Stimulated activated CD4-positive, alpha-beta T cell treated with anti-CD3 and anti-CD28 coated beads, Interleukin-2, amount 100 ng/mL, for 24 hours (primary cell): ENCODE results near the gene TRAF6.

ENCODE experiments used
- DNase-seq, 2 donors: peaks; one replicate each; pipeline ENCODE4 v3.0.0-alpha.2; 2020

Gene TRAF6

DNA sequence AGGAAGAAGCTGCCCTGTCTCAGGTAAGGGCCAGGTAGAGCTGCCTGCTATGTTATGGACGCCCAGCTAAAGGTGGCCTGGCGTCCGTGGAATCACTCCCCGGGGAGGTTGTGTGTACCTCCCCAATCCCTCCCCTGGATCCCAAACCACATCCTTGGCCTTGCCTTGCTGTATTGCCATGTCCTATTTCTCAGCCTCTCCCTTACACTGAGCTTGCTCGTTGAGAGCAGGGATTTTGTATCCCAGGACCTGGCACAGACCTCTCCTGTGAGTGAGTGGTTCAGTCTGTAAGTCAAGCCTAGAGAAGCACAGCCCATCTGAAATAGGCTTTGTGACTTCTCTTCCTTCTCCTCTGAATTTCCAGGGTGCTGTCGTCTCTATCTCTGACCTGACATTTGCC is 53.9 kb downstream of the TRAF6 start:
- no peak for DNase-seq

DNA sequence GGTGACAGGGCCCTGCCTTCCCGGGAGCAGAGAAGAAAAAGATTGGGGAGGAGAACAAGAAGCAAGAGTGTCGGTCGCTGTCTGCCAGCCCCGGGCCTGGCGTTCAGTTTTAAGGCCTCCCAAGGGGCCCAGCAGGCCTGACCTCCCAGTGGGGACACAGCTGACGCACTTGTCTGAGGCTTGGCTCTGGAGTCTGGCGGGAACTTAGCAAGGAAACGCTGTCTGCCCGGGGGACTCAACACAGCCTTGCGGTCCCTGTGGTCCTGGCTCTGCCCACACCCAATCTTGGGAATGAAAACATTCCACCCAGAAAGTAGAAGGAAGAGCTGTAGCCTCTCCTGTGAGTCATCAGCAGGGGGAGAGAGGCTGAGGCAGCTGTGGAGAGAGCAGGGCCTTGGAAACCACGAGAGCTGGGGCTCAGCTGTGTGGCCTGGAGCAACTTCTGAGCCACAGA is 54.4 kb downstream of the TRAF6 start:
- DNase-seq: no peak

GRCh38 chr11:36454941-36455631 is 55.0 kb downstream of the TRAF6 start:
- DNase-seq: no peak

DNA sequence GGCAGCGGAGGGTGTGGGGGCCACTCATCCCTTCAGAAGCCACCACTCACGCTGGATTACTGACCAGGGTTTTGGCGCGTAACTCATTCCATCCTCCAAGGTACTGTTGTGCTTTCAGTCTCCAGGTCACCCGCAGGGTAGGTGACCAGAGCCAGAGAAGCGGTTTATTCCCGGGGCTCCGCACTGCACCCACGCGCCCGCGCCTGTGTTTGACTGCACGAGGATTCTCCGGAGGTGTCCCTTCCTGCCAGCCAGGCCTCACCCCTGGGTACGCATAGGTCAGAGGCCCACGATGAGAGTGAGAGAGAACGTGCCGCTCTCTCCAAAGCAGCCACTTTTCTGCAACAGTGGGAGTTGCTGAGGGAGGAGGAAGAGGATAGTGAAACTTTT is 55.5 kb downstream of the TRAF6 start:
- no peak for DNase-seq

GRCh38 chr11:36453678-36454077 is 56.4 kb downstream of the TRAF6 start:
- DNase-seq: no peak

GRCh38 chr11:36452961-36453360 is 57.1 kb downstream of the TRAF6 start:
- DNase-seq: no peak

DNA sequence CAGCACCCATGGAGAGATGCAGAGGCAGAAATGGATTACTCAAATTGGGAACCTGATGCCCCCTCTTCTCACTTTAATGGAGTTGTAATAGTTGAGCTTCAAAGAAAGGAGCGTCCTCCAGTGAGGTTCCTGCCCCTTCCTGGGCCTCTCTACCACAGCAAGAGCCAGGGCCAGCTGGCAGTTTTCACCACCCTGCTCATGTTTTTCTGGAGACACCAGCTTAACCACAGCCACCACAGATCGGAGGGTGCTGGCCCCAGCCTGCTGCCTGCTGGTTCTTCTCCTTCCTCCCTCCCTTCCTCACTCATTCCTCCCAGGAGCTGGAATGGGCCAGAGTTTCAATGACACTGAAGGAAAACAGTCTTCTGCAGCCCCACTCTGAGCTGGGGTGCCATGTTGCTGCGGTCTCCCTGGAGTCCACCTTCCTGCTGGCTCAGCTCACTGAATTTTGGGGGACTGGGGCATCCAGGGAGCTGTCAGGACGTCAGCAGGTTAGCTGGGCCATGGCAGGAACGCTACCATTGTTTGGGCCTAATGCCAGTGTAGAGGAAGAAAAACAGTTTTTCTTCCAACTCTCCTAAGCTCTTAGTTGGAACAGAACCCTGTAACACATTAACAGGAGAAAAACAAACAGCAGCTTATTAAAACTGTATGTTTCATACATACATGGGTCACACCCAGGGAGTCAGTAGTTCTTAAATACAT is 57.7 kb downstream of the TRAF6 start:
- peak in 1 of 2 donors; percentile 17 for DNase-seq

- DNase-seq: no peak
These were observed 58.4 kb downstream of the TRAF6 start for GRCh38 chr11:36451681-36452080.

GRCh38 chr11:36451045-36451444 is 59.0 kb downstream of the TRAF6 start:
- DNase-seq: no peak

- DNase-seq: no peak
These were observed 59.9 kb downstream of the TRAF6 start for GRCh38 chr11:36450110-36450572.

- DNase-seq: no peak
These were observed 60.4 kb downstream of the TRAF6 start for GRCh38 chr11:36449561-36450096.

GRCh38 chr11:36447947-36448346 is 62.1 kb downstream of the TRAF6 start:
- DNase-seq: no peak

- DNase-seq: no peak
These were observed 62.6 kb downstream of the TRAF6 start for GRCh38 chr11:36447514-36447913.

- DNase-seq: no peak
These were observed 63.9 kb downstream of the TRAF6 start for GRCh38 chr11:36446135-36446534.

DNA sequence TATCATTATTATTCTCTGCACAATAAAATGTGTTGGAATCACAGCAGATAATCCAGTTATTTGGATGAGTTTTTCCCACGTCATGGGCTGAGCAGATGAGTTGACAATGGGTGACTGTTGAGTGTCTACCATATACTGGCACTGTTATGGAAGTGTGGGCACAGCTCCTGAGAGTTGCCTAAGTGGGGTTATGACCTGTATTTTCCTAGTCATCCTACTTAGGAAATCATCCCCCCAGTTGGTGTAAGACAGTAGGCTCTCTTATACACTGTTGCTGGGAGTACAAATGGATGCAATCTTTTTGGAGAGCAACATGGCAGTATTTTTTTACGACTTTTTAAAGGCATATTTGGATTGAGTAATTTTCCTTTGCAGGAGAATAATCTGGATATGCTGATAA is 66.4 kb downstream of the TRAF6 start:
- DNase-seq: no peak

- no peak for DNase-seq
These were observed 68.4 kb downstream of the TRAF6 start for GRCh38 chr11:36441610-36442208.

DNA sequence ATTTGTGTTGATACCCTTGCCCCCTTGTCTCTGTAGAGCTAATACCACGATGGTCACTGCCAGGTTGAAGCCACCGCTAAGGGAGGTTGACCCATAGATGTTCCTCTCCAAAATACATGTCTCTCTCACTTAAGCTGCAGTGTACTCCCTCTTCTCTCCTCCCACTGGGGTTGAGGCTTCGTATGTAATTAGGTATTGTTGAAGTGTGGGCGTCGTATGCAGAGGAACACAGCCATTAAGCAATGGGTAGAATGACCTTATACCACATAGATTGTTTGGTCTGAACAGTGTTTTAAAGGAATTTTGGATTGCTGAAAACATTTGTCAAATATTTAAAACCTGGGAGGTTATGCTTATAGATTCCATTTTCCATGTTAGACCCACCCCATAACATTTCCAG is 71.9 kb downstream of the TRAF6 start:
- no peak for DNase-seq

DNA sequence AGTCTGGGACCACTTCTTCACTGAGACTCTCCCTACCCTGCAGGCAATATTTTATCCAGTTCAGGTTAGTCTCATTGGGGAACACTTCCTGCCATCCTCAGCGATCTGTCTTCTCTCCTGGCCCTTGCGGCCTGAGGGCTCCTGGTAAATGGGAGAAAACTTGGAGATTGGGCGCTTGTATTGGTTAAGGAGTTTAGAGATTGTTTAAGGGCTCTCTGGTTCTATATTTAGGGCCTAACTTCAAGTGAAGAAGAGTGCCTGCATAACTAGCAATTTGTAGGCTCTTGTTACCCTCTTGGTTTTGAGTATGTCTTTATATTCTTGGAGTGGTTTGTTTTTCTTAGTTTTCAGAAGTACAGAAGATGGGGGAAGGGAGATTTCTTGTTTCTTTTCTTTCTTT is 72.7 kb downstream of the TRAF6 start:
- DNase-seq: no peak
